Right ventricle myocardium inferior (tissue), 1 donor: Measurements from ENCODE around the gene GPC2. TPM values are rescaled to one million over a fixed set of nuclear protein-coding genes. Genes with fewer than 3 reads are reported as not detected.
"Not testable (repeated sequence)": the region's sequence is repeated elsewhere in the genome, so short reads cannot be mapped to it uniquely, and the experiment has no call there.

ENCODE experiments used
- ATAC-seq: fragments of 200-7000 bp; cut with Tn5 transposase; one replicate; pipeline ENCODE4 v1.9.1; 2020; ENCODE audit warnings: mild to moderate bottlenecking, moderate library complexity
- DNase-seq: peaks from one replicate; pipeline ENCODE4 v3.0.0; 2021; ENCODE audit errors: missing footprints
- intact Hi-C: fragments of 100-400 bp; cut with DNase I; formaldehyde crosslinking; loops from one replicate; pipeline ENCODE4 v1.11.0; 2022
- microRNA-seq: library from miRNA; unstranded; fragments of <30 nt; microRNA quantifications from one replicate; pipeline ENCODE4 v1.2.0, GENCODE V29; 2020
- total RNA-seq: library from RNA; stranded (reverse); fragmentation: NEBNext Ultra II Directional; extraction: Animal tissue kit (Norgen Biotek cat#: 25700); gene quantifications from one replicate; pipeline ENCODE4 v1.2.1, GENCODE V29; 2021
- donor health status: DM: no; HTN: yes; CAD: no; lungs with severe emphysema.

GPC2 gene
- total RNA-seq, 1 donor from 2014 or later = 0.32 TPM

GRCh38 chr7:100130608-100131453 lies 46.4 kb downstream of the GPC2 start:
- intact Hi-C loops = loop anchor here (5.0 kb wide), 1 partner anchor 219 kb away; no protein-coding TSS in a partner anchor
- DNase-seq (peak; percentile 88), ATAC-seq (no peak)

GRCh38 chr7:100130220-100130607 lies 47.0 kb downstream of the GPC2 start:
- DNase-seq, ATAC-seq: not testable (repeated sequence)
- intact Hi-C loops = loop anchor here (5.0 kb wide), 1 partner anchor 218 kb away; no protein-coding TSS in a partner anchor

GRCh38 chr7:100128637-100128963 lies 48.6 kb downstream of the GPC2 start:
- DNase-seq (no peak), ATAC-seq (no peak)
- intact Hi-C loops = loop anchor here (5.0 kb wide), 3 partner anchors 36 to 136 kb away; no protein-coding TSS in a partner anchor

- DNase-seq (no peak), ATAC-seq (no peak)
- intact Hi-C loops = loop anchor here (5.0 kb wide), 3 partner anchors 36 to 136 kb away; no protein-coding TSS in a partner anchor
Measured at GRCh38 chr7:100127866-100128636, 49.1 kb downstream of the GPC2 start.

- DNase-seq (peak; percentile 92), ATAC-seq (peak; percentile 95)
- intact Hi-C loops = loop anchor here (5.0 kb wide), 3 partner anchors 35 to 135 kb away; no protein-coding TSS in a partner anchor
Measured at GRCh38 chr7:100126931-100127865, 50.0 kb downstream of the GPC2 start, which contains the start of gene MBLAC1. MBLAC1 (plus strand) TSS chr7:100126967; CDS start chr7:100127396, 429 bp downstream.

- intact Hi-C loops = loop anchor here (5.0 kb wide), 3 partner anchors 34 to 134 kb away; no protein-coding TSS in a partner anchor
- no peak for ATAC-seq
- no peak for DNase-seq
Measured at GRCh38 chr7:100126239-100126930, 50.8 kb downstream of the GPC2 start.

- no peak for DNase-seq
- no peak for ATAC-seq
- intact Hi-C loops = loop anchor here (5.0 kb wide), 3 partner anchors 32 to 132 kb away; no protein-coding TSS in a partner anchor
Measured at GRCh38 chr7:100124301-100125230, 52.6 kb downstream of the GPC2 start.

- DNase-seq (no peak), ATAC-seq (no peak)
- intact Hi-C loops = no loop called here
Measured at GRCh38 chr7:100122568-100122967, 54.6 kb downstream of the GPC2 start.

- no peak for DNase-seq
- no peak for ATAC-seq
- intact Hi-C loops = no loop called here
Measured at GRCh38 chr7:100122067-100122466, 55.1 kb downstream of the GPC2 start.

GRCh38 chr7:100120733-100121036 lies 56.5 kb downstream of the GPC2 start:
- DNase-seq (no peak), ATAC-seq (no peak)
- intact Hi-C loops = no loop called here

- ATAC-seq (peak; percentile 67), DNase-seq (no peak)
- intact Hi-C loops = loop anchor here (1.0 kb wide), 1 partner anchor 20 kb away; no protein-coding TSS in a partner anchor
Measured at GRCh38 chr7:100119970-100120732, 57.0 kb downstream of the GPC2 start.

Small RNA genes lying within 50 kb of the gene (microRNA-seq; reads per million reads assigned to microRNA genes)
- gene MIR4658 = not detected

Other genes starting within 250 kb of the GPC2 start
- 0.30 TPM for gene GJC3, start 247.8 kb downstream of the GPC2 start, total RNA-seq
- gene AZGP1, start 201.3 kb downstream of the GPC2 start, total RNA-seq = 94.1 TPM
- 36.1 TPM for gene ZKSCAN1, start 161.8 kb downstream of the GPC2 start, total RNA-seq
- 9.4 TPM for gene ZSCAN21, start 127.6 kb downstream of the GPC2 start, total RNA-seq
- gene ZNF3, start 95.7 kb downstream of the GPC2 start, total RNA-seq = 14.6 TPM
- gene COPS6, start 88.4 kb downstream of the GPC2 start, total RNA-seq = 117 TPM
- 25.4 TPM for gene MCM7, start 76.0 kb downstream of the GPC2 start, total RNA-seq
- 10.1 TPM for gene AP4M1, start 75.7 kb downstream of the GPC2 start, total RNA-seq
- gene TAF6, start 58.0 kb downstream of the GPC2 start, total RNA-seq = 29.3 TPM
- 10.6 TPM for gene CNPY4, start 57.7 kb downstream of the GPC2 start, total RNA-seq
- gene MBLAC1, start 50.4 kb downstream of the GPC2 start, total RNA-seq = 2.1 TPM
- 99.4 TPM for gene LAMTOR4, start 28.5 kb downstream of the GPC2 start, total RNA-seq
- gene TRAPPC14, start 18.7 kb downstream of the GPC2 start, total RNA-seq = 7.1 TPM
- 3.1 TPM for gene GAL3ST4, start 8.8 kb downstream of the GPC2 start, total RNA-seq
- 0.51 TPM for gene STAG3, start 537 bp upstream of the GPC2 start, total RNA-seq
- not detected for gene PVRIG, start 42.6 kb upstream of the GPC2 start, total RNA-seq
- not detected for gene SPDYE3, start 130.3 kb upstream of the GPC2 start, total RNA-seq
- gene PILRB, start 180.7 kb upstream of the GPC2 start, total RNA-seq = 9.2 TPM
- 3.8 TPM for gene PILRA, start 196.1 kb upstream of the GPC2 start, total RNA-seq